Loucy (cell line): ENCODE data around the gene CHRM1.

Experiments used
- CTCF ChIP-seq: fragments of 200-600 bp; sonication (generic); conservative IDR thresholded peaks from 2 replicates; pipeline ENCODE4 v1.5.1; 2014; ENCODE audit warnings: mild to moderate bottlenecking, antibody characterized with exemption, low read length
- EZH2phosphoT487 ChIP-seq: fragments of 200-600 bp; IDR thresholded peaks from 2 replicates; pipeline ENCODE4 v1.6.1; 2018; ENCODE audit warnings: antibody characterized with exemption, mild to moderate bottlenecking, moderate library complexity, borderline replicate concordance

- TF ChIP-seq CTCF (no peak), EZH2phosphoT487 (no peak)
Measured at GRCh38 chr11:62919898-62920640, 1.1 kb downstream of the CHRM1 start.
